Thyroid gland (tissue), 4 donors: ENCODE results near the gene C8G. TPM values are rescaled to one million over a fixed set of nuclear protein-coding genes. Genes with fewer than 3 reads are reported as not detected.

ENCODE experiments used
- DNase-seq, 2 donors: peaks; one replicate each; pipeline ENCODE4 v3.0.0-alpha.2; 2019
- H3K27ac ChIP-seq, 3 donors: fragments of 200-600 bp; sonication (generic); 1 replicate in 2 of 3; 2 replicates in 1 of 3; pipeline ENCODE4 v1.5.1; 2016 to 2019; ENCODE audit warnings: mild to moderate bottlenecking in 1 of 3, moderate library complexity in 1 of 3
- H3K27me3 ChIP-seq: fragments of 200-600 bp; sonication (generic); one replicate; pipeline ENCODE4 v1.5.1; 2019
- H3K36me3 ChIP-seq, 2 donors: fragments of 200-600 bp; sonication (generic); one replicate each; pipeline ENCODE4 v1.5.1; 2016 to 2019
- H3K4me1 ChIP-seq, 2 donors: fragments of 200-600 bp; sonication (generic); one replicate each; pipeline ENCODE4 v1.5.1; 2017 to 2019
- H3K4me3 ChIP-seq, 3 donors: fragments of 200-600 bp; sonication (generic); replicated peaks in 1 of 3; 1 replicate in 2 of 3; 2 replicates in 1 of 3; pipeline ENCODE4 v1.5.1; 2016; ENCODE audit warnings: mild to moderate bottlenecking in 1 of 3
- H3K9me3 ChIP-seq: fragments of 200-600 bp; sonication (generic); one replicate; pipeline ENCODE4 v1.5.1; 2017
- CTCF ChIP-seq, 6 experiments: fragments of 200-600 bp in 3 of 6; fragments of 450-650 bp in 3 of 6; sonication (generic) in 3 of 6; IDR thresholded peaks; one replicate each; pipeline ENCODE4 v1.5.1; 2016 to 2019; ENCODE audit warnings: antibody characterized with exemption in 6 of 6, mild to moderate bottlenecking in 2 of 6, inconsistent platforms in 1 of 6, moderate library complexity in 1 of 6
- POLR2A ChIP-seq, 2 donors: fragments of 450-650 bp; IDR thresholded peaks; one replicate each; pipeline ENCODE4 v1.6.1; 2017; ENCODE audit warnings: antibody characterized with exemption in 2 of 2, mild to moderate bottlenecking in 2 of 2, moderate library complexity in 1 of 2
- WGBS, 2 donors: methylation state at CpG; one replicate each; pipeline ENCODE4 v1.1.5; 2017; 5-methylcytosine and 5-hydroxymethylcytosine counted together
- intact Hi-C: fragments of 100-400 bp; cut with DNase I; formaldehyde crosslinking; loops from one replicate; pipeline ENCODE4 v1.15.1; 2023
- total RNA-seq, 4 donors: library from RNA; depleted of rRNA; stranded (reverse); fragments of >200 nt; gene quantifications; one replicate each; pipeline ENCODE4 v1.2.3, GENCODE V29; 2016

The C8G gene
- total RNA-seq, 4 donors from 2014 or later, result 1.8 TPM; not detected in 3

DNA sequence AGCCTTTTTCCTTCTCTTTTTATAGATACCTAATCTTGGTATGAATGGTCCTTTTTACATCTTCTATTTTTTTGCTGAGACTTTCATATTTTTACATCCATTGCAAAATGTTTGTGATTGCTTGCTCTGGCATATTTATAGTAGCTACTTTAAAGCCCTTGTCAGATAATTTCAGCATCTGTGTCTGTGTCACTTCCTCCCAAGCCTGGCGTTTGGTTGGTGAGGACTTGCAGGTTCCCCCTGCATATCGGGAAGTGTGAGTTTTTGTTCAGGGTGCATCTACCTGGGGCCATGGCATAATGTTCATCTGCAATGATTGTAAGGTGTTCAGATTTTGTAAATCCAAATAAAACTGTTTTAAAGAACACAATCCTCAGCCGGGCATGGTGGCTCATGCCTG lies 9.4 kb upstream of the C8G start:
- H3K4me1 ChIP-seq, result peaks cover 7 to 12% of the 10 kb centered on the region in 2 donors
- 89 to 96% methylated on average over 3 of the region's 3 CpGs for WGBS, 2 donors
- no peaks in the 10 kb centered on the region for H3K9me3 ChIP-seq
- no peak for DNase-seq
- H3K4me3 ChIP-seq, result no peak overlapping the region
- TF ChIP-seq POLR2A (IDR thresholded peaks at IDR 0.05), result no peak
- no peak for TF ChIP-seq CTCF (IDR thresholded peaks at IDR 0.05)
- H3K27ac ChIP-seq, result no peak overlapping the region
- intact Hi-C loops, result no loop called here
- H3K27me3 ChIP-seq, result no peaks in the 10 kb centered on the region
- H3K36me3 ChIP-seq, result peaks cover 10 to 12% of the 10 kb centered on the region in 2 donors

DNA sequence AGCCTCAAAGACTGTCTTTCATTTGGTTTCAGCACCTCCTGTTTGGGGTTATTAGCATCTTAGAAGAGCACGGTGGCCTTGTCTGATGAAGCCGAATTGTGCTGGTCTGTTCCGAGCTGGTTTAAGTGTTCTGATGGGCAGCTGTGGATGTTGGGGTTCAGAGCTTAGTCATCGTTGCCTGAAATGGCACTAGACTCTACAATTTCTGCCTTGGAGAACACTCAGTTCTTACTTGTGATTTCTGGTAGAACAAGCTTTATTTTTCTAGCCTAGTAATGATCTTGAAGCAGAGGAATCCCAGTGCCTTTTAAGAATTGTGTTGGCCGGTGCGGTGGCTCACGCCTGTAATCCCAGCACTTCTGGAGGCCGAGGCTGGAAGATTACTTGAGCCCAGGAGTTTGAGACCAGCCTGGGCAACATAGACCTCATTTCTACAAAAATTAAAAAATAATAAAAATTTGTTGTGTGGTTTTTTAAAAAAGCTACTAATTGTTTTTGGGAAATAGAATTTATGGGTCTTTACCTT lies 8.3 kb upstream of the C8G start:
- DNase-seq, result peak; percentile 69 to 73
- Histone ChIP-seq H3K27ac (peak overlapping the region; percentile 22 to 77 (median 56)), H3K9me3 (no peaks in the 10 kb centered on the region), H3K4me3 (no peak overlapping the region), H3K27me3 (no peaks in the 10 kb centered on the region), H3K36me3 (peaks cover 21 to 23% of the 10 kb centered on the region in 2 donors), H3K4me1 (peaks cover 7 to 12% of the 10 kb centered on the region in 2 donors)
- intact Hi-C loops, result no loop called here
- TF ChIP-seq CTCF (IDR thresholded peaks at IDR 0.05) (no peak), POLR2A (IDR thresholded peaks at IDR 0.05) (no peak)
- WGBS, 2 donors, result 48 to 54% methylated on average over 8 of the region's 8 CpGs

DNA sequence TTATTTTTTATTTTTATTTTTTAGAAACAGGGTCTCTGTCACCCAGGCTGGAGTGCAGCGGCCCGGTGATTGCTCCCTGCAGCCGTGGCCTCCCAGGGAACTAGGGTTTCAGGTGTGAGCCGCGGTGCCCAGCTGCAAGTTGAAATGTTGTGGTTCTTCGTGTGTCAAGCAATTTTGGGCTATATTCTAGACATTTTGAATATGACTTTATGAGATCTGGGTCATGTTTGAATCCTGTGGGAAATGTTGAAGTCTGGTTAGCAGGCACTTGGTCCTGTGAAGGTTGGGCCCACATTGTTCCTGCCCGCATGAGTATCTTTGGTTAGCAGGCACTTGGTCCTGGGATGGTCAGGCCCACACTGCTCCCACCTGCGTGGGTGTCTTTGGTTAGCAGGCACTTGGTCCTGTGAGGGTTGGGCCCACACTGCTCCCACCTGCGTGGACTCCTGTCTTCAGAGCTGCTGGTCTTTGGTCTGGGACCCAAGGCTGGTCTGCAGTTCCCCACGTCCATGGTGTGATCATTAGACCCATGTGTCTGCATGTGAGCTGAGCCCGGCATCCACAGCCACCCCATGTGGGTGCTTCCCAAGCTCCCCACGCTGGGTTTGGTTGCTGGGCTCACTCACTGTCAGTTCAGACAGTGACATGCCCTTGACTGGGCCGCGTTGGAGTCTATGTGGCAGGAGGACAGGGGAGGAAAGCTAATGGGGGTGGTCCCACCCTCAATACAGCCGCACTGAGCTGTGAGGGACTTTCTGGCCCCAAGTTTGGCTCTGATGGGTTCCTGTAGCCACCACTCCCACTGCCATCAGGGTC lies 7.6 kb upstream of the C8G start:
- H3K27me3 ChIP-seq, result no peaks in the 10 kb centered on the region
- H3K36me3 ChIP-seq, result peaks cover 28 to 30% of the 10 kb centered on the region in 2 donors
- H3K4me1 ChIP-seq, result peaks cover 7 to 12% of the 10 kb centered on the region in 2 donors
- no peaks in the 10 kb centered on the region for H3K9me3 ChIP-seq
- intact Hi-C loops, result no loop called here
- H3K27ac ChIP-seq, result peak overlapping the region; percentile 22 to 77 (median 56)
- WGBS, 2 donors, result 89 to 94% methylated on average over 10 to 15 of the region's 15 CpGs
- no peak for TF ChIP-seq POLR2A (IDR thresholded peaks at IDR 0.05)
- no peak for TF ChIP-seq CTCF (IDR thresholded peaks at IDR 0.05)
- no peak for DNase-seq
- H3K4me3 ChIP-seq, result no peak overlapping the region

GRCh38 chr9:136939431-136939995 lies 5.5 kb upstream of the C8G start:
- WGBS, 2 donors, result 86 to 95% methylated on average over 24 to 27 of the region's 28 CpGs
- H3K36me3 ChIP-seq, result peaks cover 34 to 36% of the 10 kb centered on the region in 2 donors

More at GRCh38 chr9:136939431-136939995, 5.5 kb upstream of the C8G start:
- no peak for TF ChIP-seq POLR2A (IDR thresholded peaks at IDR 0.05)
- TF ChIP-seq CTCF (IDR thresholded peaks at IDR 0.05), result no peak
- intact Hi-C loops, result no loop called here
- peaks cover 15 to 24% of the 10 kb centered on the region in 2 donors for H3K4me1 ChIP-seq
- H3K4me3 ChIP-seq, result no peak overlapping the region
- no peaks in the 10 kb centered on the region for H3K9me3 ChIP-seq
- no peaks in the 10 kb centered on the region for H3K27me3 ChIP-seq
- H3K27ac ChIP-seq, result no peak overlapping the region
- no peak for DNase-seq
